H9 (cell line): ENCODE data around the gene NT5C. TPM values are rescaled to one million over a fixed set of nuclear protein-coding genes. Genes with fewer than 3 reads are reported as not detected.

Experiments
- DNase-seq: peaks from one replicate; pipeline ENCODE4 v3.0.0-alpha.2; 2017
- H2AFZ ChIP-seq: one replicate; pipeline ENCODE4 v1.6.1; 2013; ENCODE audit warnings: mild to moderate bottlenecking, low read length, control low read depth, moderate library complexity
- H2AK5ac ChIP-seq: 2 replicates; pipeline ENCODE4 v1.6.1; 2013; ENCODE audit warnings: low read length, control low read depth, mixed read lengths; ENCODE audit not compliant: insufficient read length
- H2BK120ac ChIP-seq: one replicate; pipeline ENCODE4 v1.6.1; 2013; ENCODE audit warnings: low read depth, mild to moderate bottlenecking, low read length, control low read depth, inconsistent platforms; ENCODE audit not compliant: poor library complexity, severe bottlenecking
- H2BK12ac ChIP-seq: 2 replicates; pipeline ENCODE4 v1.6.1; 2013; ENCODE audit warnings: low read length, control low read depth, mixed read lengths, low read depth; ENCODE audit not compliant: insufficient read length
- H2BK15ac ChIP-seq: 2 replicates; pipeline ENCODE4 v1.6.1; 2013; ENCODE audit warnings: low read depth, low read length, control low read depth
- H2BK20ac ChIP-seq: one replicate; pipeline ENCODE4 v1.6.1; 2013; ENCODE audit warnings: low read depth, mild to moderate bottlenecking, low read length, control low read depth, inconsistent platforms; ENCODE audit not compliant: poor library complexity, severe bottlenecking
- H2BK5ac ChIP-seq: 2 replicates; pipeline ENCODE4 v1.6.1; 2013; ENCODE audit warnings: low read length, control low read depth, mixed read lengths; ENCODE audit not compliant: insufficient read length
- H3K14ac ChIP-seq: 2 replicates; pipeline ENCODE4 v1.6.1; 2013; ENCODE audit warnings: low read length, control low read depth; ENCODE audit not compliant: insufficient read depth
- H3K18ac ChIP-seq: 2 replicates; pipeline ENCODE4 v1.6.1; 2013; ENCODE audit warnings: low read depth, mild to moderate bottlenecking, mixed read lengths, low read length, control low read depth; ENCODE audit not compliant: insufficient read length
- H3K23ac ChIP-seq: 2 replicates; pipeline ENCODE4 v1.6.1; 2013; ENCODE audit warnings: low read length, control low read depth, mixed read lengths, low read depth; ENCODE audit not compliant: insufficient read length
- H3K23me2 ChIP-seq: 2 replicates; pipeline ENCODE4 v1.6.1; 2013; ENCODE audit warnings: low read depth, mild to moderate bottlenecking, mixed read lengths, low read length, control low read depth; ENCODE audit not compliant: insufficient read length, poor library complexity, severe bottlenecking
- H3K27ac ChIP-seq: 2 replicates; pipeline ENCODE4 v1.5.1; 2013; ENCODE audit warnings: low read length, control low read depth, mixed read lengths, low read depth; ENCODE audit not compliant: insufficient read length
- H3K27me3 ChIP-seq: 2 replicates; pipeline ENCODE4 v1.6.1; 2013; ENCODE audit warnings: low read length, control low read depth, inconsistent platforms; ENCODE audit not compliant: insufficient read depth
- H3K4ac ChIP-seq: 2 replicates; pipeline ENCODE4 v1.6.1; 2013; ENCODE audit warnings: low read depth, mild to moderate bottlenecking, control low read depth, inconsistent platforms, low read length, moderate library complexity
- H3K4me1 ChIP-seq: 2 replicates; pipeline ENCODE4 v1.6.1; 2013; ENCODE audit warnings: low read length, control low read depth, inconsistent platforms; ENCODE audit not compliant: insufficient read depth
- H3K4me2 ChIP-seq: 2 replicates; pipeline ENCODE4 v1.6.1; 2013; ENCODE audit warnings: low read length, control low read depth, mixed read lengths; ENCODE audit not compliant: insufficient read length, insufficient read depth
- H3K56ac ChIP-seq: 2 replicates; pipeline ENCODE4 v1.6.1; 2013; ENCODE audit warnings: low read depth, mild to moderate bottlenecking, mixed read lengths, low read length, control low read depth; ENCODE audit not compliant: insufficient read length
- H3K79me1 ChIP-seq: 2 replicates; pipeline ENCODE4 v1.6.1; 2013; ENCODE audit warnings: low read depth, mild to moderate bottlenecking, moderate library complexity, low read length, control low read depth, inconsistent platforms; ENCODE audit not compliant: insufficient read depth, poor library complexity, severe bottlenecking
- H3K79me2 ChIP-seq: 2 replicates; pipeline ENCODE4 v1.6.1; 2013; ENCODE audit warnings: low read length, control low read depth, inconsistent platforms; ENCODE audit not compliant: insufficient read depth
- H3K9ac ChIP-seq: 2 replicates; pipeline ENCODE4 v1.6.1; 2013; ENCODE audit warnings: low read length, control low read depth, mixed read lengths; ENCODE audit not compliant: insufficient read length; ENCODE audit errors: extremely low read depth
- H3K9me3 ChIP-seq: one replicate; pipeline ENCODE4 v1.6.1; 2013; ENCODE audit warnings: low read depth, low read length, inconsistent platforms; ENCODE audit not compliant: control insufficient read depth
- H3T11ph ChIP-seq: one replicate; pipeline ENCODE4 v1.6.1; 2013; ENCODE audit warnings: mild to moderate bottlenecking, low read length, control low read depth, inconsistent platforms
- H4K20me1 ChIP-seq: one replicate; pipeline ENCODE4 v1.6.1; 2013; ENCODE audit not compliant: control insufficient read depth, insufficient read length, insufficient read depth
- H4K5ac ChIP-seq: 2 replicates; pipeline ENCODE4 v1.6.1; 2013; ENCODE audit warnings: low read depth, mild to moderate bottlenecking, mixed read lengths, low read length, control low read depth; ENCODE audit not compliant: insufficient read length
- H4K8ac ChIP-seq: replicated peaks from 2 replicates; pipeline ENCODE4 v1.6.1; 2013; ENCODE audit warnings: low read length, control low read depth, mixed read lengths, low read depth; ENCODE audit not compliant: insufficient read length
- H4K91ac ChIP-seq: 2 replicates; pipeline ENCODE4 v1.6.1; 2013; ENCODE audit warnings: low read depth, mild to moderate bottlenecking, moderate library complexity, mixed read lengths, low read length, control low read depth; ENCODE audit not compliant: insufficient read length
- H3K27ac Mint-ChIP-seq, 3 experiments: 2 replicates in 2 of 3; 3 replicates in 1 of 3; pipeline ENCODE4 v1.8.0; 2020 to 2021; ENCODE audit warnings: mixed read lengths in 3 of 3, mild to moderate bottlenecking in 1 of 3, moderate library complexity in 1 of 3
- H3K27me3 Mint-ChIP-seq: 2 replicates; pipeline ENCODE4 v1.8.0; 2021; ENCODE audit warnings: low read depth, mild to moderate bottlenecking, moderate library complexity, mixed read lengths
- H3K36me3 Mint-ChIP-seq, 3 experiments: 2 replicates in 2 of 3; 3 replicates in 1 of 3; pipeline ENCODE4 v1.8.0; 2020 to 2021; ENCODE audit warnings: low read depth in 3 of 3, mixed read lengths in 3 of 3; ENCODE audit not compliant: insufficient read depth in 1 of 3
- H3K4me1 Mint-ChIP-seq, 2 experiments: 2 replicates each; pipeline ENCODE4 v1.8.0; 2020; ENCODE audit warnings: mixed read lengths in 2 of 2
- H3K4me3 Mint-ChIP-seq, 2 experiments: 2 replicates in 1 of 2; 3 replicates in 1 of 2; pipeline ENCODE4 v1.8.0; 2020 to 2021; ENCODE audit warnings: mild to moderate bottlenecking in 2 of 2, mixed read lengths in 2 of 2, moderate library complexity in 1 of 2
- H3K9me3 Mint-ChIP-seq, 2 experiments: 2 replicates in 1 of 2; 3 replicates in 1 of 2; pipeline ENCODE4 v1.8.0; 2020; ENCODE audit warnings: mild to moderate bottlenecking in 2 of 2, mixed read lengths in 2 of 2, moderate library complexity in 1 of 2
- WGBS: extraction: QIAGEN DNeasy Blood & Tissue Kit; methylation state at CpG from one replicate; pipeline ENCODE4 v1.1.7; 2013; ENCODE audit warnings: missing lambda C conversion rate, low lambda C conversion rate, mixed read lengths; ENCODE audit not compliant: insufficient read length; ENCODE audit errors: extremely low coverage; 5-methylcytosine and 5-hydroxymethylcytosine counted together
- total RNA-seq: library from RNA; stranded (reverse); gene quantifications from 2 replicates; pipeline ENCODE4 v1.2.1, GENCODE V29; 2021
- TF ChIP-seq, protein P1 (sequence below): fragments of 200-600 bp; sonication (generic); conservative IDR thresholded peaks from 3 replicates; pipeline ENCODE4 v1.8.0; 2021; ENCODE audit warnings: antibody characterized with exemption, mild to moderate bottlenecking

NT5C gene
- total RNA-seq, 1 experiment from 2014 or later: 77.7 TPM

DNA sequence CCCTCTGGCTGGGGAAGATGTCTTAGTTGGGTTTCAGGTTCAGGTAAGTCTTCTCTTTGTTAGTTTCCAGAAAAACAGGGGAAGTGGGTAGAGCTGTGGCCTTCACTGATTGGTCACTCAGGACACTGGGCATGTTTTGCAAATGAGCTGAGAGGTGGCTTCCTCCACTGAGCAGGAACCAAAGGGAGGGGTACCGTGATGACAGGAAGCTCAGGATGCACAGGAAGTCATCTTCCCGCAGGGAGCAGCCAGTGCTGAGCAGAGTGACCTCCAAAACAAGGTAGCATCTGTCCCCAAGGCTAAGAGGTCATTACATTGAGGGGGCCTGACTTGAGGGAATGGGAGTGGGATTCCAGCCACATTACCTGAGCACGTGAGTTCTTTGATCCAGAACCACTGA is 5.6 kb downstream of the NT5C start:
- no peak overlapping the region for H2BK12ac ChIP-seq
- H2BK20ac ChIP-seq: no peak overlapping the region
- no peak overlapping the region for H2AK5ac ChIP-seq
- H2BK15ac ChIP-seq: no peak overlapping the region
- H3K4me1 ChIP-seq: no peaks in the 10 kb centered on the region
- H3K4me2 ChIP-seq: no peak overlapping the region
- WGBS: no CpG with 5 or more reads among the region's 3 CpGs
- H4K20me1 ChIP-seq: peaks cover 4% of the 10 kb centered on the region
- H3K56ac ChIP-seq: no peak overlapping the region
- H3K4me1 Mint-ChIP-seq: peaks cover 12 to 14% of the 10 kb centered on the region in 2 experiments
- no peak overlapping the region for H2BK120ac ChIP-seq
- H4K5ac ChIP-seq: no peak overlapping the region
- H3K79me1 ChIP-seq: no peaks in the 10 kb centered on the region
- H3K4ac ChIP-seq: no peak overlapping the region
- no peak overlapping the region for H3K9ac ChIP-seq
- TF ChIP-seq, protein P1, sequence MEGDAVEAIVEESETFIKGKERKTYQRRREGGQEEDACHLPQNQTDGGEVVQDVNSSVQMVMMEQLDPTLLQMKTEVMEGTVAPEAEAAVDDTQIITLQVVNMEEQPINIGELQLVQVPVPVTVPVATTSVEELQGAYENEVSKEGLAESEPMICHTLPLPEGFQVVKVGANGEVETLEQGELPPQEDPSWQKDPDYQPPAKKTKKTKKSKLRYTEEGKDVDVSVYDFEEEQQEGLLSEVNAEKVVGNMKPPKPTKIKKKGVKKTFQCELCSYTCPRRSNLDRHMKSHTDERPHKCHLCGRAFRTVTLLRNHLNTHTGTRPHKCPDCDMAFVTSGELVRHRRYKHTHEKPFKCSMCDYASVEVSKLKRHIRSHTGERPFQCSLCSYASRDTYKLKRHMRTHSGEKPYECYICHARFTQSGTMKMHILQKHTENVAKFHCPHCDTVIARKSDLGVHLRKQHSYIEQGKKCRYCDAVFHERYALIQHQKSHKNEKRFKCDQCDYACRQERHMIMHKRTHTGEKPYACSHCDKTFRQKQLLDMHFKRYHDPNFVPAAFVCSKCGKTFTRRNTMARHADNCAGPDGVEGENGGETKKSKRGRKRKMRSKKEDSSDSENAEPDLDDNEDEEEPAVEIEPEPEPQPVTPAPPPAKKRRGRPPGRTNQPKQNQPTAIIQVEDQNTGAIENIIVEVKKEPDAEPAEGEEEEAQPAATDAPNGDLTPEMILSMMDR: no peak
- H3K27me3 ChIP-seq: no peaks in the 10 kb centered on the region
- H3K14ac ChIP-seq: no peak overlapping the region; the same call in 1 of the 2 replicates
- H3K36me3 Mint-ChIP-seq: peaks cover 6 to 22% (median 19%) of the 10 kb centered on the region in 3 experiments
- H3K9me3 Mint-ChIP-seq: no peaks in the 10 kb centered on the region; a peak in 1 of 5 replicates
- no peak overlapping the region for H4K8ac ChIP-seq
- H3K27ac ChIP-seq: no peak overlapping the region
- no peak overlapping the region; a peak in 1 of 5 replicates for H3K4me3 Mint-ChIP-seq
- peak; percentile 63 for DNase-seq
- no peak overlapping the region for H2BK5ac ChIP-seq
- H3K9me3 ChIP-seq: no peaks in the 10 kb centered on the region
- no peaks in the 10 kb centered on the region for H3K27me3 Mint-ChIP-seq
- H3K23ac ChIP-seq: no peak overlapping the region
- no peak overlapping the region for H3K18ac ChIP-seq
- H3K27ac Mint-ChIP-seq: peak overlapping the region in 1 of 3 experiments; percentile 39; a peak in 3 of 7 replicates
- H3K23me2 ChIP-seq: peaks cover 5% of the 10 kb centered on the region
- H3K79me2 ChIP-seq: no peaks in the 10 kb centered on the region
- H3T11ph ChIP-seq: no peak overlapping the region
- no peak overlapping the region for H4K91ac ChIP-seq
- H2AFZ ChIP-seq: no peak overlapping the region
